Right kidney (tissue), 9 donors: Measurements from ENCODE around the gene GPAT3.
"Not testable (repeated sequence)": the region's sequence is repeated elsewhere in the genome, so short reads cannot be mapped to it uniquely, and the experiment has no call there.

ENCODE experiments used
- DNase-seq: peaks from one replicate; pipeline ENCODE4 v3.0.0-alpha.2; 2016
- long read RNA-seq, 8 donors: transcript quantifications; one replicate each; lab custom pipeline, GENCODE V29; 2026

Gene GPAT3
- long read RNA-seq, donor 1, partial matches to known transcripts = 0 of 4 reads
- long read RNA-seq, donor 1, other reads (novel, unspliced or antisense) = 0 of 4 reads
- long read RNA-seq, donor 2, partial matches to known transcripts = 0 of 4 reads
- long read RNA-seq, donor 2, other reads (novel, unspliced or antisense) = 0 of 4 reads
- long read RNA-seq, donor 3, partial matches to known transcripts = 0 of 3 reads
- long read RNA-seq, donor 3, other reads (novel, unspliced or antisense) = 0 of 3 reads
- long read RNA-seq, donor 4, partial matches to known transcripts = 0 of 3 reads
- long read RNA-seq, donor 4, other reads (novel, unspliced or antisense) = 0 of 3 reads
- long read RNA-seq, donor 5, partial matches to known transcripts = 0 of 3 reads
- long read RNA-seq, donor 5, other reads (novel, unspliced or antisense) = 0 of 3 reads
- long read RNA-seq, donor 6, partial matches to known transcripts = 0 of 7 reads
- long read RNA-seq, donor 6, other reads (novel, unspliced or antisense) = 0 of 7 reads
- long read RNA-seq, donor 7, partial matches to known transcripts = 0 of 5 reads
- long read RNA-seq, donor 7, other reads (novel, unspliced or antisense) = 0 of 5 reads
- long read RNA-seq, donor 8, partial matches to known transcripts = 6 of 9 reads
- long read RNA-seq, donor 8, other reads (novel, unspliced or antisense) = 0 of 9 reads

DNA sequence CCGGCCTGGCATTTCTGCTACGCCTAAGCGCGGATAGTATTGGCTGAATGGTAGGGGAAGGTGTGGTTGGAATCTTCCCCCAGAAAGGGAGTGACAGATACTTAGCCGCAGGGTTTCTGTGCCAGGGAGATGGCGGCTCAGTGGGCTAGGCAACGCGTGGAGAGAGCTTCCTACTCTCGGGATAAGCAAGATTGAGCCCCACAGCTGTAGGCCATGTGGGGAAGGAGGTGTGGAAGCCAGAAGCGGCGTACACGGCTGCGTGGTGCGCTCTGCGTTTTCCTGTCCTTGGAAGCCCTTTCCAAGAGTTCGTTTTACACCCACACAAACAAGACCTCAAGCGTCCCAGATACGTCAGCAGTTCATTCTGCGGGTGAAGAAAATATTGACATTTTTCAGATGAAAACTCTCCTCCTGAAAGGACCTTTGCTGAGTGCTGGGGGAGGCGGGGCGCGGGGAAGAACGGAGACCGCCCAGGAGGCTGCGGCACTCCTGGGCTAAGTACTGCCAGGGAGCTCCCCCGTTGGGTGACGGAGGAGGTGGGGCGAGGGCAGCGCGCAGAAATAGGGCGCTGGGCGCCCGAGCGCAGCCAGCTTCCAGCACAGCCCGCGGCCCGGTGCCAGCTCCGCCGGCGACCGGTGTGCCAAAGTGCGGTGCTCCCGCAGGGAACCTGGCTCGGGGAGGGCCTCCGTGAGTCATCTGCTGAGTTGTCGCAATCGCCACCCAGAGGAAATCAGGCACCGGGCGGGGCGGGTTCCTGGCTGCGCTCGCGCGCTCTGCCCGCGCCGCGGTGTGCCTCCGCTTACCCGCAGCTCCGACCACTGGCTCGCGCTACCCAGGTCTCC lies at the start of gene GPAT3:
GPAT3 (plus strand) TSS at position 589 of the 842 bp plus-strand sequence. CDS start 515 bp downstream, outside the sequence.
- DNase-seq = peak; percentile 84

DNA sequence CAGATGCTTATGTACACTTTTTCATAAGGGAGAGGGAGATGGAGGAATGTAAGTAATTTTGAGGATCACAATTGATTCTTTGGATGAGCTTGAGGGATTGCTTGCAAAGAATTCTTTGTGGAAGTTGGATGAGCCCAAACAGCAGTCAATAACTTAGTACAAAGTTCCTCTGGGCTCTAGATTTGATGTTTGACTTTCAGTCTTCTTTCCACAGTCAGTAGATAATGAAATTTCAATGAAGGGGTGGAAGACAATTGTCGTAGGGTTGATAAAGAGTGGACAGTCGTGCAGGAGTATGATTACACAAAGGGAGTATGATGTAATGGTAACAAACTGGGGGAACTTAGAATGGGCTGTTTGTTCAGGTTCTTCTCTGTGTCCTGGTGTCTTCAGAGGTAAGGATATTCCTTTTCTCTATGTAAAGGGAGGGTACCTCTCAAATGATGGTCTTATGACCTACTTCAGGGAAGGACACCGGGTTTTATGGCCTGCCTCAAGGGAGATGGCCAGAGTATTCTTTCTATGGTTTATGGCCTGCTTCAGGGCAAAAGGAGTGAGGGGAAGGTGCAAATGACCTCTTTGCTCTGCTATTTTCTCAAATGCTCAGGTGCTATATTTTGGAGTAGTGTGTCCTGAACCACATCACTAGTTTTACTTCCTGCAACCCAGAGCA lies 49.3 kb upstream of the GPAT3 start:
- DNase-seq = no peak

DNA sequence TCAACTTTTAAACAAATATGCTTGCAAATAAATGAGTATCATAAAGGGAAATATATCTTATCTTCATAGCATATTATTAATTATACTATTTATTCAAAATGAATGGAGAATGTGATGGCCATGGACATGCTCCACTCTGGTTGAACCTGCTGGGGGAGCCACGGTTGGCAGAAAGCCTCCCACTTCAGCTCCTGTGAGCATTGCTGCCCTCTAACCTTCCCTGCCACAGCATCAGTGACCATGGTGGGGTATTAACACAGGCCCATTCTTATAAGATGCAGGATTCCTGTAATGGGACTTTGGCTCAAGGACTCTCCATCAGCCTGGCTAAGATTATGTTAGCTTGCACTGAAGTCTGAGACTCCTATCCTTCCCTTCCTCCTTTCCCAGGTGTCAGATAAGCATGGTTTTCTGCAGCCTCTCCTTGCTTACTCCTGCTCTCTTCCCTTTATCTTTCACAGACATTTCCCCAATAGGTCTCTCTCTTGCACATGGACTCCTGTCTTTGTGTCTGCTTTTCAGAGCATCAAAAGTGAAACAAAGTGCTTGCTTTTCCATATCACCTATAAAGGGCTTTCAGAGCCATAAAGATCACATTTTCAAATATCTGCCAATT lies 46.1 kb upstream of the GPAT3 start:
- DNase-seq = no peak

DNA sequence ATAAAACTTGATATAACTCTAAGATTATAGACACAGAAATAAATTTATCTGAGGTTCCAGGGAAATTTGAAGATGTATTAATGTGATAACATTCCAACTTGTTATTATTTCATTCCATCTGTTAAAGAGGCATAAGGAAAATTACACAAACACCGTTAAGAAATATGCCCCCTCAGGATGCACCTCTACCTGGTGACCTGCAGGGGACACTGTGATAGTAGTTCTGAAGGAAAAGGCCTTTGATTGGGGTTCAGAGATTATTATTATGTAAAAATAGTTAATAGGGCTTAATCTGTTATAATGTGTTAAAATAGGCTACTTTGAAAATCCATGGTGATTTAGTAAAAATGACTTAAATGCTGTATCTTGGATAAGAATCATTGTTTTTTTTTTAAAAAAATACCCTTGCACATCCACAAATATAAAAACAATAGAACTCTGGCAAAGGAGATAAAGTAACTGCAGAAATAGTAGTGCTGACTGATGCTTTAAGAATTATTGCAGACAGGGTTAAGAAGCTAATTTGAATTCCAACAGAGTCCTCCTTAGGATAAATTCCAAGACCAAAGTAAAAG lies 44.9 kb upstream of the GPAT3 start:
- DNase-seq = no peak

DNA sequence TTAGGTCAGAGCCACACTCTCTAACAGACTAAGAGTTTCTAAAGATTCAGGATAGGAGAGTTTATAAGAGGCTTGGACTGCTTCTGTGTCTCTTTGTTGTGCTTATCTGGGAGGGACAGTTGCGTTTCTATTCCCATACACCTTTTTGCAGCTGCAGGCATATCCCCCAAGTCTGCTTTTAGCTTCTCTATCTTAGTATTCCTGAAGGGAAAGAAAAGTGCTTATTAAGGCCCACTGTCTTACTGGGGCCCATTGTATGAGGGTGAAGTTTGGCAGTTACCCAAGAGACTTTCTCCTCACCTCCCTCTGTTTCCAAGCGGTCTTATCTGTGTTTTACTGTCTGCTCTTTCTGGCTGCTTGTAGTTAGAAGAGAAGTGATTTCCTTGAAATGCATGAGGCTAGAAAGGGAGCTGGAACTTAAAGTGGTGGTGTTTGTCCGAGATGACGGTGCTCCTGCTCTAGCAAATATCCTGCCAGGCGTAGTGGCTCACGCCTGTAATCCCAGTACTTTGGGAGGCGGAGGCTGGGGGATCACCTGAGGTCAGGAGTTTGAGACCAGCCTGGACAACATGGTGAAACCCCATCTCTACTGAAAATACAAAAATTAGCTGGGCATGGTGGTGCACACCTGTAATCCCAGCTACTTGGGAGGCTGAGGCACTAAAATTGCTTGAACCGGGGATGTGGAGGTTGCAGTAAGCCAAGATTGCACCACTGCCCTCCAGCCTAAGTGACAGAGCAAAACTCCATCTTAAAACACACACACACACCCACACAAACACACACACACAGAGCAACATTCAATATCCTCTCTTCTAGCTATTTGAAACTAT lies 39.6 kb upstream of the GPAT3 start:
- DNase-seq = not testable (repeated sequence)

DNA sequence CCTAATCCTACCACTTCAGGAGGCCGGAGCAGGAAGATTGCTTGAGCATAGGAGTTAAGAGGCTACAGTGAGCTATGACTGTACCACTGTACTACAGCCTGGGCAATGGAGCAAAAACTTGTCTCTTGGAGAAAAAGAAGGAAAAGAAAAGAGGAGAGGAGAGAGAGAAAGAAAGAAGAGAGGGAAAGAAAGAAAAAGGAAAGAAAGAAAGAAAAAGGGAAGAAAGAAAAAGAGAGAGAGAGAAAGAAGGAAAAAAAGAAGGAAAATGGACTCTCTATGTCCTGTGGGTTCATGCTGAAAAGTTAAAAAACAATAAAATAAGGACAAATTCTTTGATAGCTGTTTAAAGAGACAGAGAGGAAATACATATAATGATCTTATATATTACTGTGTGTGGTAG lies 37.7 kb upstream of the GPAT3 start:
- no peak for DNase-seq

DNA sequence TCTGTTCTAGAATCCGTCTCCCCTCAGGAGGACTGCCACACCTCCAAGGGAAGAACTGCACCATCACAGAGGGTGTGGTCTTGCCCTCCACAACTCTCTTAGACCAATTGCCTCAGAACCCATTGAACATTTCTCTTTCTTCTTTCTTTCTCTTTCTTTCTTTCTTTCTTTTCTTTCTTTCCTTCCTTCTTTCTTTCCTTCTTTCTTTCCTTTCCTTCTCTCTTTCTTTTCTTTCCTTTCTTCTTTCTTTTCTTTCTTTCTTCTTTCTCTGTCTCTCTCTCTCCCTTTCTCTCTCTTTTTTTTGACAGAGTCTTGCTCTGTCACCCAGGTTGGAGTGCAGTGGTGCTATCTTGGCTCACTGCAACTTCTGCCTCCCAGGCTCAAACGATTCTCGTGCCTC lies 34.2 kb upstream of the GPAT3 start:
- not testable (repeated sequence) for DNase-seq

DNA sequence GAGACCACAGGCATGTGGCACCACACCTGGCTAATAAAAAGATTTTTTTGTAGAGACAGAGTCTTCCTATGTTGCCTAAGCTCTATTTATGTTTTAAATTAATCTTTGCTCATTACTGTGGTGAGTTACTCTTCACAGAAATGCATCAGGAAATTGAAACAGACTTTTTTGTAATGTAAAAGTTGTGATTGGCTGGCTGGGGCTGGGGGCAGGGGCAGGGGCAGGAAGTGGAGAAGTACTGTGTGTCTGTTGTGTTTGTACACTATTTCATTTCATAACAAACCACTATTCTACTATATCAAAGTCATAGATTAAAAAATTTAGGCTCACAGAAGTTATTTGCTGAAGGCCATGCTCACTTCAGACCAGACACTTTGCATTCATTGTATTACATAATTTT lies 31.9 kb upstream of the GPAT3 start:
- DNase-seq = no peak

DNA sequence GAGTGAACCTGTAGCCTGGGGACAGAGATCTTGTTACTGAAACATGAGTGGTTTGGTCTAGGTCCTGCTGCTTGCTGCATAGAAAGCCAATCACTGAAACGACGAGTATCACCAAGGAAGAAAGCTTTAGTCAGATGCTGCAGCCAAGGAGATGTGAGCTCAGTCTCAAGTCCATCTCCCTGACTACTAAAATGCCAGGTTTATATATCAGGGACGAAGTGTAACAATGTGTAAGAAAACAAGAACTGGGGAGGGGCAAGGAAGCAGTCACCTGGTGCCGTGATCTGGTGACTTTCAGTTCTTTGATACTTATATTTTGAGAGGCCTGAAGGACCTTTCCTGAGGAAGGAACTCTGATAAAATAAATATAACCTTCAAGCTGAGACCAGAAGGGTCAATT lies 31.4 kb upstream of the GPAT3 start:
- DNase-seq = no peak

DNA sequence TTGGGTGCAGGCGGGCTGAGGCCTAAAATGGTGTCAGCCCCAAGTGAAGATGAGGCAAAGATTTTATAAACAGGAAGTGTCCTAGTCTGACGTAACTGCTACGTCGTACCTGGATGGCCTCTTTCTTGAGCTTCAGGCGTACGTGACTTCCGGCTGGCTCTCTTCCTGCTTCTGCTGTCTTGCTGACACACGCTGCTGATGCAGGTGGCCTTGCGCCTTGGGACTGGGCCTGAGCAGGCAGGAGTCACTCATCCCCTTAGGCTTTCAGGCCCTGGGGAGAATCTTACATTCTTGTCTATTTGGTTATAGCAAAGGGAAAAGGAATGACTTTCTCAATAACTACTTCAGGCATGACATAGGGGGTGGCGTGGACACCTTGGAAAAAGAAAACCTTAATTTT lies 30.9 kb upstream of the GPAT3 start:
- no peak for DNase-seq

DNA sequence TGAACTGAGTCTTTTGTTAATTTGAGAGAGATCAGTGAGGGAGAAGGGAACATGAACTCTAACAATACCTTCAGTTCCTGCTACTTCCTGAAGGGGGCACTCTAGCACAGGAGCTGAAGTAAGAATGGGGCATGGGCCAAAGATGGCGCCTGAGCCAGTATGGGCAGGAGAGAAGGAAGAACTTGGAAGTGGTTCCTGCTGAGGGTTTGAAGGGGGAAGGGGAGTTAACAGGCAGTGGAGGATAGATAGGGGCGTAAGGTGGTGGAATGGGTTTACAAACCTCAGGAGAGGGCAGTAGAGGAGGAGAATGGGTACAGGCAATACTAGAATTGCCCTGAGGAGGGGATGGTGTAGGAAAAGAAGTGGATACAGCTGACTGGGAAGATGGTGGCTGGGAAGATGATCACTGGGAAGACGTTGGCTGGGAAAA lies 26.7 kb upstream of the GPAT3 start:
- DNase-seq = not testable (repeated sequence)

DNA sequence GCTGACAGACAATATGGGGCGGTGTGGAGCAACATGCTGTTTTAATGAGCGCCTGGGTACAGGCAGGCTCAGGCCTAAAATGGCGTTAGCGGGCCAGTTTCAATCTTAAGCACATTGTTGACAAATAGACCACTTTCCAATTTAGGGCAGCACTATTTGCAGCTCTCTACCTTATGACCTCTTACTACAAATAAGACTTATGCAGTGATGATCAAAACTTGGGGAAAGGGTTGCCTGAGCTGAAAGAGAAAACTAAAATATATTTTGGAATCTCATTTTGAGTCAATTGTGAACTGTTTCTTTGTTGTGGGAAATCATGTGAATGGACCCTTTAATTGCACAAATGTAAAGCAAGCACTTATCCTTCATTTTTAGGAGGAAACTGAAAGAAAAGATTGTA lies 25.5 kb upstream of the GPAT3 start:
- no peak for DNase-seq

DNA sequence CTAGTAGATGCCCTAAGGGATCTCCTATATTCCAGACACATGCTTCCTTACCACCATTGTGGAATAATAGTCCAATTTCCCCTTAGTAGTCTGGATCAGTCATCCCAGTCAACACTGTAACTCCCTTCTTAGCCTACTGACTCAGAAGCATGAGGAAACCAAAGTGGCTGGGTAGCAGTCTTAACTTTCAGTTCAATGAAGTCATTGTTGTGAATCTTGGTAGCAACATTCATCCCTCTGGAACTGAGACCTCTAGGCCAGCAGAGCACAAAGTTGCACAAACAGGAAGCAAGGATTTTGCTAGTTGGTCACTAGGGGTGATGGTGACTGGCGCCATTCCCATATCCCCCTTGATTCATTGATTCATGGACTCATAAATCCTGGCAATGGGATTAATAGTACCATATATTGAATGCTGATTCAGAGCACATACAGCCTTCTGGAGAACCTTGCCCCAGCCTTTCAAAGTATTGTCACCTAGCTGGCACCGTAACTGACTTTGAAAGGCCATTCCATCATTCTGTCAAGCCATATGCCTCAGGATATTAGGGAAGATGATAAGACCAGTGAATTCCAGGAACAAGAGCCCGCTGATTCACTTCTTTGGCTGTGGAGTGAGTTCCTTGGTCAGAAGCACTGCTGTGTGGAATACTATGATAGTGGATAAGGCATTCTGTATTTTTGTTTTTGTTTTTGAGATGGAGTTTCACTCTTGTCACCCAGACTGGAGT lies 19.7 kb upstream of the GPAT3 start:
- DNase-seq = no peak

DNA sequence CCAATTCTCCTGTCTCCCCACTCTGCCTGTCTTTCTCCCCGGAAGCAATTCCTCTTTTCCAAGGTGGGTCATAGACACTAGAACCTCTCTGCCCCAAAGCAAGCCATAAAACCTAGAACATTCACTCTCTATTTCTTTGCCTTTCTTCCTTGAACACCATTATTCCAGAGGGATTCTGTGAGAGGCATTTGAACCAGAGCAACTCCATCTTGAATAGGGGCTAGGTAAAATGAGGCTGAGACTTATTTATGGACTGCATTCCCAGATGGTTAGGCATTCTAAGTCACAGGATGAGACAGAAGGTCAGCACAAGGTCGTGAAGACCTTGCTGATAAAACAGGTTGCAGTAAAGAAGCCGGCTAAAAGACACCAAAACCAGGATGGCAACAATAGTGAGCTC lies 13.7 kb upstream of the GPAT3 start:
- DNase-seq = no peak

DNA sequence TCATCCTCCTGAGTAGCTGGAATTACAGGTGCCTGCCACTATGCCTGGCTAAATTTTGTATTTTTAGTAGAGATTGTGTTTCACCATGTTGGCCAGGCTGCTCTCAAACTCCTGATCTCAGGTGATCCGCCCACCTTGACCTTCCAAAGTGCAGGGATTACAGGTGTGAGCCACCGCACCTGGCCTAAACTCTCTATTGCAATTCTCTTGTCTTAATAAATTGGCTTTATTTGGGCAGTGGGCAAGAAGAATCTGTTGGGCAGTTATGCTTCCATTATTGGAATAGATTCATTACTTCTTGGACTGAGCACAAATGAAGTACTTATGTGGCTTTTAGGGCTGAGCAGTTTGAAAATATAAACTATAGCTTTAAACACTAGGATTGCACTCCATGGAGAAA lies 8.2 kb upstream of the GPAT3 start:
- no peak for DNase-seq

DNA sequence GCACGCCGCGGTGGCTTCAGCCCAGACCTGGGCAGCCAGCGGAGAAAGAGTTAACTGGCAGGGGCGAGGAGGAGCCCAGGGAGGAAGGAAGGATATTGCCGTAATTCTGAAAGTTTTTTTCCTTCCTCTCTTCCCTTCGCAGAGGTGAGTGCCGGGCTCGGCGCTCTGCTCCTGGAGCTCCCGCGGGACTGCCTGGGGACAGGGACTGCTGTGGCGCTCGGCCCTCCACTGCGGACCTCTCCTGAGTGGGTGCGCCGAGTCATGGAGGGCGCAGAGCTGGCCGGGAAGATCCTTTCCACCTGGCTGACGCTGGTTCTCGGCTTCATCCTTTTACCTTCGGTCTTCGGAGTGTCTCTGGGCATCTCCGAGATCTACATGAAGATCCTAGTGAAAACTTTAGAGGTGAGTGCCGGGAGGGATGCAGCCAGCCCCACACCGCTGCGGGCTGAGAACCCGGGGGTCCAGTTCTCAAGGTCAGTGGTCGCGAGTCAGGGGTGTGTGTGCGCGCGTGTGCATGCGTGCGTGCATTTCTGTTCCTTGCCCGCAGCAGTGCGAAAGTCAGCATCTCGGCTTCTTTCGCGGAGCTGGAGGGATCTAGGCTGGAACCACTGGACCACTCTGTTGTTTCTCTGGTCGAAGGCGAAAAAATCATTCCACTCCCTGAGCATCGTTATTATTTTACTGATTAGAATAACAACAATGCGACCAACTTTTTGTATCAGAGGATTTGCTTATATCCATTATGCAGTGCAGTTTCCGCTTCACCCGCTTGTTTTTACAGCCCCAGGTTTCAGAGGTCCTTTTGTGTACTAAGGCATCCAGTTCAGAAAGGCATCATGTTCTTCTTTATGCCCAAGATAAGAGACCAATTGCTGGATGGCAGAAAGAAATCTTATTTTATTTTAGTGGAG lies 709 bp downstream of the GPAT3 start:
- no peak for DNase-seq

DNA sequence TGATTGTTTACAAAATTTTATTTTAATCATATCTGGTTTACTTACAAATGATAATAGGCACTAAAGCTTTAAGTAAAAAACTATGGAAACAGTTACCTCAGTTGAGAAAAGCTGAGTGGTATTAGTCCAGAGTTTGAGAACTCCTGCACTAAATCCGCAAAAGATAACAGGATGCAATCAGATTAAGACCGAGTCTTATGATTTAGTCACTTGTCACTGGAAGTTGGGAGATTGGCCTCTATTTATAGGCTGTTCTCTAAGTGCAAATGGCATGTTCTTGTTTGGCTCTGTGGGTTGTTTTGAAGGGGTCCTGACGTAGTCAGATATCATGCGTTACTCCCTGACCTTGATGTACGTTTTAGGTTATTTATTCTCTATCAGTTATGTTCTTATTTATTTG lies 6.3 kb downstream of the GPAT3 start:
- DNase-seq = no peak

DNA sequence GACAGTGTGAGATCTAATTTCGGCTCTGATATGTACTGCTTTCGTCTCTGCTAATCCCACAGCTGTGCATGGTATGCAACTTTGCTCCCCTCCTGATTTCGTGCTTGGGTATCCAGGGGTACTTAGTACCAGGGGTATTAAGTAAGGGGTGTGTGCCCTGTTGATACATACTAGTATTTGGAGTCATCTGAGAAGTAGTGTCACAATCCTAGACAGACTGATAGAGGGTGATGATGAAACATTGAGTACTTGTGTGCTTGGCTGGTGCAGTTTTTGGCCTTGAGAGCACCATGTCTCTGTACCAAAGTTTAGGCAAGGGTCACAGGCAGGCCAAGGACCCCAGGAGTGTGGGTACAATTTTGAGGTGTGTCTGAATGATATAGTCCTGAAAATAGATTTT lies 10.9 kb downstream of the GPAT3 start:
- no peak for DNase-seq
